BE2C (cell line): ENCODE measurements around the gene BSG. TPM values are rescaled to one million over a fixed set of nuclear protein-coding genes. Genes with fewer than 3 reads are reported as not detected.
A peak's percentile ranks its signal among the peaks of the same experiment; 100 is the strongest.

Source experiments
- DNase-seq: peaks from one replicate; pipeline ENCODE4 v3.0.0-alpha.2; 2020
- H3K27me3 ChIP-seq: fragments of 250-450 bp; sonication (Bioruptor Pico); 2 replicates; pipeline ENCODE4 v1.5.1; 2020; ENCODE audit warnings: mild to moderate bottlenecking
- H3K36me3 ChIP-seq: fragments of 250-450 bp; sonication (Bioruptor Pico); 2 replicates; pipeline ENCODE4 v1.5.1; 2020; ENCODE audit warnings: mild to moderate bottlenecking
- H3K4me1 ChIP-seq: fragments of 250-450 bp; sonication (Bioruptor Pico); 2 replicates; pipeline ENCODE4 v1.5.1; 2020
- H3K4me3 ChIP-seq: 2 replicates; pipeline ENCODE4 v1.5.1; 2011; ENCODE audit warnings: low read depth, low read length
- H3K9me3 ChIP-seq: fragments of 250-450 bp; sonication (Bioruptor Pico); 2 replicates; pipeline ENCODE4 v1.5.1; 2020
- CTCF ChIP-seq: IDR thresholded peaks from 2 replicates; pipeline ENCODE4 v1.5.1; 2012; ENCODE audit warnings: mild to moderate bottlenecking, low read depth, low read length
- polyA plus RNA-seq: library from polyadenylated mRNA; unstranded; fragments of >200 nt; gene quantifications from one replicate; pipeline ENCODE4 v1.2.1, GENCODE V29; 2012; ENCODE audit warnings: low read depth, missing spikeins; ENCODE audit not compliant: insufficient read length, insufficient read depth

The BSG gene
- polyA plus RNA-seq = 2,598 TPM

GRCh38 chr19:572140-572742, at the start of gene BSG:
TSS of gene BSG (plus strand) at chr19:572596. CDS start at chr19:572635, 39 bp downstream.
- TF ChIP-seq CTCF = no peak

DNA sequence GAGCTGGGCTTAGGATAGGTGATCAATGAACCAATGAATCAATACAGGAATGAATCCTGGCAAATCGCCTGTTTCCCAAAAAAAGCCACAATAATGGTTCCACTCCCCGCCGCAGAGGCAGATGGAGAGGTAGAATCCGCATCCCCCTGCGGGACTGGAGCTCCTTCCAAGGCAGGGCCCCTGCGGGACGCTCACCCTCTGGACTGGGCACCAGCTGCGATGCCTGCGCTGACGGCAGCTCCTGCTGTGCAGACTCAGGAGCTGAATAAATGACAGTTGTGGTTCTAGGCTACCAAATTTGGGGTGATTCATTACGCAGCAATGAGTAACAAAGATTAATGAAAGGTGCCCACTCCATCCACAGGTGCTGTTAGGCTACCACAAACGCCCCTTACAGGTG, 49.7 kb upstream of the BSG start:
- peaks cover 3% of the 10 kb centered on the region; the same call in 1 of the 2 replicates for H3K27me3 ChIP-seq
- H3K36me3 ChIP-seq = peaks cover 5% of the 10 kb centered on the region
- H3K4me1 ChIP-seq = peaks cover 4% of the 10 kb centered on the region; the same call in 1 of the 2 replicates
- H3K9me3 ChIP-seq = peaks cover 5% of the 10 kb centered on the region; the same call in 1 of the 2 replicates
- TF ChIP-seq CTCF = no peak
- DNase-seq = no peak
- H3K4me3 ChIP-seq = no peak overlapping the region

More at GRCh38 chr19:572140-572742, at the start of gene BSG:
- Histone ChIP-seq H3K9me3 (no peaks in the 10 kb centered on the region), H3K4me3 (peak within 1 kb of the TSS; percentile 99), H3K4me1 (peaks cover 15% of the 10 kb centered on the region), H3K27me3 (no peaks in the 10 kb centered on the region), H3K36me3 (peaks cover 7% of the 10 kb centered on the region)
- DNase-seq = peak; percentile 99

GRCh38 chr19:524062-524674, 48.2 kb upstream of the BSG start:
- peak overlapping the region; percentile 41 for H3K4me3 ChIP-seq
- TF ChIP-seq CTCF = no peak
- peaks cover 5% of the 10 kb centered on the region for H3K36me3 ChIP-seq
- peaks cover 3% of the 10 kb centered on the region; the same call in 1 of the 2 replicates for H3K27me3 ChIP-seq
- H3K9me3 ChIP-seq = peaks cover 5% of the 10 kb centered on the region; the same call in 1 of the 2 replicates
- peaks cover 4% of the 10 kb centered on the region; the same call in 1 of the 2 replicates for H3K4me1 ChIP-seq
- DNase-seq = no peak

DNA sequence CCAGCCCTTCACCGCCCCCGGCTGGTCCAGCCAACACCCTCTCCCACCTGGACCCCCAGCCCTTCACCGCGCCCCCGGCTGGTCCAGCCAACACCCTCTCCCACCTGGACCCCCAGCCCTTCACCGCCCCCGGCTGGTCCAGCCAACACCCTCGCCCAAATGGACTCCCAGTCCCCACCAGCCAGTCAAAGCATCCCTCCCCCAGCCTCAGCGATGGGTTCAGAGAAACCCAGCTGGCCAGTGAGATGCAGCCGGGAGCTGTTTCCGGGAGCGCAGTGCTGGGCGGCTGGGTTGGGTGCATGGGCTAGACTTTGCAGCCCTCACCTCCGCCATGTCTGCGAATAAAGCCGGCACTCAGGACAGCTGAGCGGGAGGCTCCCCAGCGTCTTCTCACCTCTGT, 47.4 kb upstream of the BSG start:
- Histone ChIP-seq H3K36me3 (no peaks in the 10 kb centered on the region; the same call in 1 of the 2 replicates), H3K27me3 (peaks cover 3% of the 10 kb centered on the region; the same call in 1 of the 2 replicates), H3K4me3 (no peak overlapping the region), H3K9me3 (peaks cover 5% of the 10 kb centered on the region; the same call in 1 of the 2 replicates), H3K4me1 (peaks cover 4% of the 10 kb centered on the region; the same call in 1 of the 2 replicates)
- TF ChIP-seq CTCF = no peak
- peak; percentile 16 for DNase-seq

- no peak for TF ChIP-seq CTCF
- Histone ChIP-seq H3K4me1 (peaks cover 4% of the 10 kb centered on the region), H3K4me3 (no peak overlapping the region), H3K27me3 (peaks cover 3% of the 10 kb centered on the region; the same call in 1 of the 2 replicates), H3K36me3 (no peaks in the 10 kb centered on the region), H3K9me3 (peaks cover 5% of the 10 kb centered on the region; the same call in 1 of the 2 replicates)
- peak; percentile 9 for DNase-seq
Observed at GRCh38 chr19:525857-526419, 46.5 kb upstream of the BSG start.
